ENCODE results near the gene FXYD7.

DNA sequence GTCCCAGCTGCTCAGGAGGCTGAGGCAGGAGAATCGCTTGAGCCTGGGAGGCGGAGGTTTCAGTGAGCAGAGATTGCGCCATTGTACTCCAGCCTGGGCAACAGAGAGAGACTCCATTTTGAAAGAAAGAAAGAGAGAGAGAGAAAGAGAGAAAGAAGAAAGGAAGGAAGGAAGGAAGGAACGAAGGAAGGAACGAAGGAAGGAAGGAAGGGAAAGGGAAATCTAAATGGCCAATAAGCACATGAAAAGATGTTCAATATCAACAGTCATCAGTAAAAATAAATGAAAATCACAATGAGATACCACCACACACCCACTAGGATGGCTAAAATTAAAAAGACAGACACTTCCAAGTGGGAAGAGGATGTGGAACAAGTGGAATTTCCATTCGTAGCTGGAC lies 31.2 kb downstream of the FXYD7 start:
- TF ChIP-seq, protein P1, sequence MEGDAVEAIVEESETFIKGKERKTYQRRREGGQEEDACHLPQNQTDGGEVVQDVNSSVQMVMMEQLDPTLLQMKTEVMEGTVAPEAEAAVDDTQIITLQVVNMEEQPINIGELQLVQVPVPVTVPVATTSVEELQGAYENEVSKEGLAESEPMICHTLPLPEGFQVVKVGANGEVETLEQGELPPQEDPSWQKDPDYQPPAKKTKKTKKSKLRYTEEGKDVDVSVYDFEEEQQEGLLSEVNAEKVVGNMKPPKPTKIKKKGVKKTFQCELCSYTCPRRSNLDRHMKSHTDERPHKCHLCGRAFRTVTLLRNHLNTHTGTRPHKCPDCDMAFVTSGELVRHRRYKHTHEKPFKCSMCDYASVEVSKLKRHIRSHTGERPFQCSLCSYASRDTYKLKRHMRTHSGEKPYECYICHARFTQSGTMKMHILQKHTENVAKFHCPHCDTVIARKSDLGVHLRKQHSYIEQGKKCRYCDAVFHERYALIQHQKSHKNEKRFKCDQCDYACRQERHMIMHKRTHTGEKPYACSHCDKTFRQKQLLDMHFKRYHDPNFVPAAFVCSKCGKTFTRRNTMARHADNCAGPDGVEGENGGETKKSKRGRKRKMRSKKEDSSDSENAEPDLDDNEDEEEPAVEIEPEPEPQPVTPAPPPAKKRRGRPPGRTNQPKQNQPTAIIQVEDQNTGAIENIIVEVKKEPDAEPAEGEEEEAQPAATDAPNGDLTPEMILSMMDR (IDR thresholded peaks at IDR 0.05; ENCODE audit: insufficient read depth, low read length), result no peak
- TF ChIP-seq, protein P2, sequence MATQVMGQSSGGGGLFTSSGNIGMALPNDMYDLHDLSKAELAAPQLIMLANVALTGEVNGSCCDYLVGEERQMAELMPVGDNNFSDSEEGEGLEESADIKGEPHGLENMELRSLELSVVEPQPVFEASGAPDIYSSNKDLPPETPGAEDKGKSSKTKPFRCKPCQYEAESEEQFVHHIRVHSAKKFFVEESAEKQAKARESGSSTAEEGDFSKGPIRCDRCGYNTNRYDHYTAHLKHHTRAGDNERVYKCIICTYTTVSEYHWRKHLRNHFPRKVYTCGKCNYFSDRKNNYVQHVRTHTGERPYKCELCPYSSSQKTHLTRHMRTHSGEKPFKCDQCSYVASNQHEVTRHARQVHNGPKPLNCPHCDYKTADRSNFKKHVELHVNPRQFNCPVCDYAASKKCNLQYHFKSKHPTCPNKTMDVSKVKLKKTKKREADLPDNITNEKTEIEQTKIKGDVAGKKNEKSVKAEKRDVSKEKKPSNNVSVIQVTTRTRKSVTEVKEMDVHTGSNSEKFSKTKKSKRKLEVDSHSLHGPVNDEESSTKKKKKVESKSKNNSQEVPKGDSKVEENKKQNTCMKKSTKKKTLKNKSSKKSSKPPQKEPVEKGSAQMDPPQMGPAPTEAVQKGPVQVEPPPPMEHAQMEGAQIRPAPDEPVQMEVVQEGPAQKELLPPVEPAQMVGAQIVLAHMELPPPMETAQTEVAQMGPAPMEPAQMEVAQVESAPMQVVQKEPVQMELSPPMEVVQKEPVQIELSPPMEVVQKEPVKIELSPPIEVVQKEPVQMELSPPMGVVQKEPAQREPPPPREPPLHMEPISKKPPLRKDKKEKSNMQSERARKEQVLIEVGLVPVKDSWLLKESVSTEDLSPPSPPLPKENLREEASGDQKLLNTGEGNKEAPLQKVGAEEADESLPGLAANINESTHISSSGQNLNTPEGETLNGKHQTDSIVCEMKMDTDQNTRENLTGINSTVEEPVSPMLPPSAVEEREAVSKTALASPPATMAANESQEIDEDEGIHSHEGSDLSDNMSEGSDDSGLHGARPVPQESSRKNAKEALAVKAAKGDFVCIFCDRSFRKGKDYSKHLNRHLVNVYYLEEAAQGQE (IDR thresholded peaks at IDR 0.05; ENCODE audit: insufficient replicate concordance, low read depth), result no peak
- no peak for TF ChIP-seq GABPA (IDR thresholded peaks at IDR 0.05; ENCODE audit: low read depth)
- TF ChIP-seq POLR2AphosphoS5 (IDR thresholded peaks at IDR 0.05; ENCODE audit: low read depth), result no peak
- no peak for TF ChIP-seq SPI1 (IDR thresholded peaks at IDR 0.05; ENCODE audit: borderline replicate concordance, low read depth)
